ENCODE data around the gene GSTT4. TPM values are rescaled to one million over a fixed set of nuclear protein-coding genes. Genes with fewer than 3 reads are reported as not detected.

GSTT4 gene
- total and polyA plus RNA-seq, 2 of the 13 experiments (the other 11 are each of a cell fraction or from before 2014, with no cell fraction given), result 0.59 to 0.62 TPM

DNA sequence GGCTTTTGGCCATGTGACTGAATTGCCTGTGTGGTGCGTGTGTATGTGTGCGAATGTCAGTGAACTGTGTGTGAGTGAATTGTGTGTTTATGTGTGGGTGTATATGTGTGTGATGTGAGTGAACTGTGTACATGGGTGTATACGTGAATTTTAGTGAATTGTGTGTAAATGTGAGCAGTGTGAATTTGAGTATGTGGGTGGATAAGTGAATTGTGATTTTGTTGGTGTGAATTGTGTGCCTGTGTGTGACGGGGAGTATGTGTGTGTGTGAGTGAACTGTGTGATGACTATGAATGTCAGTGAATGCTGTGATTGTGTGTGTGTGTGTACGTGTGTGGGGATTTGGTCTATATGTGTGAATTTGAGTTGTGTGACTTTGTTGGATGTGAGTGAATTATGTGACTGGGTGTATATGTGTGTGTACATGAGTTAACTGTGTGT lies 35.0 kb downstream of the GSTT4 start:
- no peak overlapping the region for H3K4me3 ChIP-seq (replicated peaks in 1 of 3; ENCODE audit: insufficient read depth in 1 of 3, low read depth in 2 of 3, low read length in 3 of 3)
- H3K9ac ChIP-seq (ENCODE audit: insufficient read depth, low read depth, low read length), result no peak overlapping the region
- DNase-seq (ENCODE audit: low spot score), result no peak
- no peak overlapping the region for H3K4me2 ChIP-seq (ENCODE audit: low read depth, low read length)
- 98% methylated on average over 5 of the region's 5 CpGs for WGBS (ENCODE audit: low lambda C conversion rate)
- ChIA-PET CTCF (ENCODE audit: low intra/inter-chr PET ratio, low total read pairs) (no interaction called here), POLR2A (interaction anchor here (1.1 kb wide), 1 partner anchor 49 kb away, joined by 3 read pairs; no protein-coding TSS in a partner anchor)
- no peak for ATAC-seq
- peaks cover 4 to 28% of the 10 kb centered on the region in 2 experiments for H3K36me3 ChIP-seq (replicated peaks in 1 of 2; ENCODE audit: control insufficient read depth in 1 of 2, insufficient read depth in 2 of 2, low read length in 2 of 2)
- no TSS peak for BruUV-seq (replicated peaks)
- H3K79me2 ChIP-seq (ENCODE audit: insufficient read depth, low read length), result peaks cover 6% of the 10 kb centered on the region
- H3K27ac ChIP-seq (ENCODE audit: extremely low read length, insufficient read depth, low read length), result no peak overlapping the region
- intact Hi-C loops (cut with micrococcal nuclease; ENCODE audit: unreplicated experiment) (no loop called here), in situ Hi-C loops (cut with HindIII; ENCODE audit: extremely low pct_ligation_motif_present, low pct_unique_long_range_greater_than_20kb) (no loop called here)
- no peaks in the 10 kb centered on the region for H4K20me1 ChIP-seq (ENCODE audit: insufficient read depth, low read length)
- H3K4me1 ChIP-seq (ENCODE audit: insufficient read depth, low read length), result no peaks in the 10 kb centered on the region
- H3K27me3 ChIP-seq (ENCODE audit: control insufficient read depth in 1 of 2, insufficient read depth in 2 of 2, low read length in 2 of 2), result no peaks in the 10 kb centered on the region
- no peak for FAIRE-seq
- H3K9me3 ChIP-seq (ENCODE audit: low read length), result no peaks in the 10 kb centered on the region
- H2AFZ ChIP-seq (ENCODE audit: low read length), result no peak overlapping the region
- TF ChIP-seq, protein P1, sequence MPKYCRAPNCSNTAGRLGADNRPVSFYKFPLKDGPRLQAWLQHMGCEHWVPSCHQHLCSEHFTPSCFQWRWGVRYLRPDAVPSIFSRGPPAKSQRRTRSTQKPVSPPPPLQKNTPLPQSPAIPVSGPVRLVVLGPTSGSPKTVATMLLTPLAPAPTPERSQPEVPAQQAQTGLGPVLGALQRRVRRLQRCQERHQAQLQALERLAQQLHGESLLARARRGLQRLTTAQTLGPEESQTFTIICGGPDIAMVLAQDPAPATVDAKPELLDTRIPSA (CRISPR knock-in tag; IDR thresholded peaks at IDR 0.05; ENCODE audit: borderline replicate concordance), result no peak
- TF ChIP-seq ZNF646 (CRISPR knock-in tag; IDR thresholded peaks at IDR 0.05) (0 out of 2 replicates have a peak, but pooled peaks have one; percentile 37), TRAFD1 (CRISPR knock-in tag; IDR thresholded peaks at IDR 0.05; ENCODE audit: borderline replicate concordance) (no peak), SUZ12 (IDR thresholded peaks at IDR 0.05; ENCODE audit: low read depth, low read length) (no peak), NCOA5 (CRISPR knock-in tag; IDR thresholded peaks at IDR 0.05) (no peak), ZC3H13 (CRISPR knock-in tag; IDR thresholded peaks at IDR 0.05) (no peak), ZKSCAN8 (CRISPR knock-in tag; IDR thresholded peaks at IDR 0.05; ENCODE audit: borderline replicate concordance) (no peak), SIX4 (CRISPR knock-in tag; IDR thresholded peaks at IDR 0.05) (no peak), POLR2A (IDR thresholded peaks at IDR 0.05; ENCODE audit: insufficient read depth in 1 of 2, low read depth in 2 of 2, low read length in 2 of 2) (peak in 1 of 2 experiments; percentile 17; a peak in 1 of 4 replicates), CREB1 (IDR thresholded peaks at IDR 0.05) (peak; percentile 19; the same call in 1 of the 2 replicates), CREB1 (CRISPR knock-in tag; IDR thresholded peaks at IDR 0.05) (no peak), ZNF12 (CRISPR knock-in tag; IDR thresholded peaks at IDR 0.05) (no peak), ATF7 (IDR thresholded peaks at IDR 0.05) (0 out of 2 replicates have a peak, but pooled peaks have one; percentile 7), ATF7 (CRISPR knock-in tag; IDR thresholded peaks at IDR 0.05) (no peak), ISX (CRISPR knock-in tag; conservative IDR thresholded peaks at IDR 0.05) (no peak), EHMT2 (IDR thresholded peaks at IDR 0.05; ENCODE audit: borderline replicate concordance, low read depth, low read length) (no peak)
- TF ChIP-seq, protein P2, sequence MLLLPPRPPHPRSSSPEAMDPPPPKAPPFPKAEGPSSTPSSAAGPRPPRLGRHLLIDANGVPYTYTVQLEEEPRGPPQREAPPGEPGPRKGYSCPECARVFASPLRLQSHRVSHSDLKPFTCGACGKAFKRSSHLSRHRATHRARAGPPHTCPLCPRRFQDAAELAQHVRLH (CRISPR knock-in tag; IDR thresholded peaks at IDR 0.05; ENCODE audit: borderline replicate concordance, low read depth), result no peak

All from HepG2 (cell line).